ENCODE measurements around the gene PAQR5.
"Not testable (repeated sequence)": the region's sequence is repeated elsewhere in the genome, so short reads cannot be mapped to it uniquely, and the experiment has no call there.

PAQR5 gene

DNA sequence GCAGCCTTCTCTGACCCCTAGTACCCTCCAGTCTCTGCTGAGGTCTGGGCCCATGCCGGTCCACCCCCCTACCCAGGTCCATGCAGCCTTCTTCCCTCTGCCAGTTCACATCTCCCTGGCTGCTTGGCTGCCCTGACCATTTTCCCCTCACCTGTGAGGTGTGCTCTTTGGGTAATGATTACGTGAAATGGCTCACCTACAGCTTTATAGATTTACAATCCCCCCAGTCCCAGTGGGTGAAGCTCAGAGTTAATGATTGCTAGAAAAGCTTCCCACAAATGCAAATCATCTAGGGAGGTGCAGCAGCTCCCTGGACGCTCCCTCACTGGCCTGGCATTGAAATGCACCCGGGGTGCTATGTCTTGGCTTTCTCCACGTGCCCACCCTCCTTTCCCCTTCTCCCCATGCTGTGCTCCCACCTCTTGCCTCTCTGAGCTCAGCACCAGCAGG is 18.7 kb downstream of the PAQR5 start:
- no peak for DNase-seq

DNA sequence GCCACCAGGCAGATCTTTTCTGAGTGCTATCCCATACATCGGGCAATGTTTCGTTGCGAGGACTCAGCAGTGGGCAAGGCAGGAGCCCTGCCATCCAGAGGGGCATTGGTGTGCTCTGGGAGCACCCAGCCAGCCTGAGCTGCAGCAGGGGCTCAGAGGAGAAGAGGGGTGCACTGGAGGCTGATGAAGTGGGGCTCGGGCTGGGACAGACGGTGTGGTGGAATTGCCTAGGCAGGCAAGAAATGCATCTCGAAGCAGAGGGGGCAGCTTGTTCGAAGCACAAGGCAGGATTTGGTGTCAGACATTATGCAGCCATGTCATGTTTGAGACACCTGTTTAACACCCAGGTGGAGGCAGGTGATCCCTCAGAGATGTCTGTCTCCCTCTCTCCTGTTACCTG is 19.3 kb downstream of the PAQR5 start:
- DNase-seq = no peak

DNA sequence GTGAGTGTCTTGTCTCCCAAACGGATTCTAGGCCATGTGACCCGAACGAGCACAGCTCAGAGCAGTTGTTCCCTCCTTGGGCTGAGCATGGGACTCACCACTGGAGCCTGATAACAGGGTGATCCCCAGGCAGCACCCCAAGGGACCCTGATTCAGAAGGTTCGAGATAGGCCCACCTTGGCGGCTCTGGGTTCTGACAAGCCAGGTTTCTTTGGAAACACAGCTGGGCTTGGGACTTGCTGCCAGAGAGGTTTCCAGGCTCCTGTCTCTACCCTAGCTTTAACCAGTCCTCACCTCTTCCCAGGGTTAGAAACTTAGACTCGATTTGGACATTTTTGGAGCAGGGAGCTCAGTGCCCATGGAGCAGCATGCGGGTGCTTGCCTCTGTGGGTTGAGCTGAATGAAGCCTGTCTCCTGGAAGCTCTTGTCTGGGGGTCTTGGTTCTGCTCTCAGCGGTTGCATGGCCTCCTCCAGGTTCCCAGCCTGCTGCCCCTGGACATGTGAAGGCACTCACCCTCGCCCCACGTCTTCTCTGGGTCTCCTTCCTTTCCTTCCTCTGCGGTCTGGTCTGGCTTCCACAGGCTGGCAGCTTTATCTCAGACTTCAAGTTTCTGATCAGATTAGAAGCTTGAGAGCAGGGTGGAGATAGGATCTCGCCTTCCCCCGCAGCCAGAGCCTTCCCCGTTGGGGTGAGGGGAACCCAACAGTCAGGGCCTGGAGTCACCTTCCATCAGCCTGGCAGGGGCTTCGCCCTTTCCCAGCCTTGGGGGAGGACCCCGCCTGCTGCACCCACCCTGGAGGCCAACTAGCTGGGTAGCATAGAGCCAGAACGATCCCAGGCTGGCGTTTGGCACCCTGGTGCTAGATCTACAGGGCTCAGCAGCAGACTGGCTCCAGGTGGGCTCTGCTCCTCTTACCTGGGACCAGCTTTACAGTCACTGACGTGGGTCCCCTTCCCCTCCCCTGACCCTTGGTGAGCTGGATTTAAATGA is 21.0 kb downstream of the PAQR5 start:
- peak; percentile 72 for DNase-seq

DNA sequence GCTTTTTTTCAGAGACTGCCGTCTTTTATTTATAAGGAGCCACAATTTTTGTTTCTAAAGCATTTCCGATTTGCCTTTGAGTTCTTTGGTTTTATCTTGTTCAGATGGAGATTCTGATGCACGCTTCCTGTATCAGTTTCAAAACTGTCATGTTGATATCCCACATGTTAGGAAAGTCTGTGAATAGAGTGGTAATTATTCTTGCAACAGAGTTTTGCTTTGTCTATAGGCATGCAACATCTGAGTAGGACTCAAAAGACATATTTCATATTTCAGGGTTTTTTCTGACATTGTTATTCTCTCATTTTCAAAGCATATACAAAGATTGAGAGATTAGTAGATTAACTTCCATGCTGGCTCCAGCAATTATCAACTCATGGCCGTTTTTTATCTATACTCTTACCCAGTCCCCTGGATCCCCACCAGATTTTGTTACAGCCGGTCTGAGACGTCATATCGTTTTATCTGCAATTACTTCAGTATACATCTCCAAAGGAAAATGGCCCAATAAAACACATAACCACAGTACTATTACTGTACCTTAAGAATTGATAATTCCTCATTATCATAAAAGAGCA is 22.4 kb downstream of the PAQR5 start:
- DNase-seq = no peak

DNA sequence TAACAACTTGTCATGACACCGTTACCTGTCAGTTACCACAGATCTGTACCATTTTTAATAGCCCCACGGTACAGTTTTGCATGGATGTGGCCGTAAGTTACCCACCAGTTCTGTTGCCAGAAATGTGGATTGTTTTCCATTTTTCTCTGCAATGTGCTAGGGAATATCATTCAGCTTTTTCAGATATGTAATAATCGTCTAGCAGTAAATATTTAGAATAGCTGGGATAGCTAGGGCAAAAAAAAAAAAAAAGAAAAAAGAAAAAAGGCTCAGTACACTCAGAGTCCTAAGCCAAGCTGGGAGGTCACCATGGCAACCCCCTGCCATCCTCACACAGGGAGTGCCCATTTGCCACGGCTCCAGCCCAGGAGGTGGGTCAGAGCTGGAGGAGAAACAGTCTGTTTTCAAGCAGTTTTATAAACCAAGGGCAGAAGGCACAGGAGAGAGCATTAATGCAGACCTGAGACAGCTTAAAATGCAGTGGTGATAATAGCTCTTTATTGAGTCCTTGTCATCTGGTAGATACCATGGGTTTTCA is 25.2 kb downstream of the PAQR5 start:
- DNase-seq = no peak

DNA sequence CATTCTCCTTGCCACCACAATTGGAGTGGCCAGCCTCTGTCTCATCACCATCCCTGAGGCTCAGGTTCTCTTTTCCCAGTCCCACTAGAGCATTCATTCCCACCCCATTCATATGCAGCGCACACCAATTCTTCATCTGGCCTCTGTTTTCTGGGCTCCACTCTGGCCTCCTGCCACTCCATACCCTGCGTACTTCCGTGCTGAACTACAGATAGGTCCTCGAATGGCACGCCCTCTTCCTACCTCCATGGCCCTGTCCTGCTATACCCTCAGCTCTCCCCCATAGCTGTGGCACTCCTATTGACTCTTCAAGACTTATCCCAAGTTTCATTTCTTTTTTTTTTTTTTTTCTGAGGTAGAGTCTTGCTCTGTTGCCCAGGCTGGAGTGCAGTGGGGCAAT is 25.9 kb downstream of the PAQR5 start:
- DNase-seq = no peak

DNA sequence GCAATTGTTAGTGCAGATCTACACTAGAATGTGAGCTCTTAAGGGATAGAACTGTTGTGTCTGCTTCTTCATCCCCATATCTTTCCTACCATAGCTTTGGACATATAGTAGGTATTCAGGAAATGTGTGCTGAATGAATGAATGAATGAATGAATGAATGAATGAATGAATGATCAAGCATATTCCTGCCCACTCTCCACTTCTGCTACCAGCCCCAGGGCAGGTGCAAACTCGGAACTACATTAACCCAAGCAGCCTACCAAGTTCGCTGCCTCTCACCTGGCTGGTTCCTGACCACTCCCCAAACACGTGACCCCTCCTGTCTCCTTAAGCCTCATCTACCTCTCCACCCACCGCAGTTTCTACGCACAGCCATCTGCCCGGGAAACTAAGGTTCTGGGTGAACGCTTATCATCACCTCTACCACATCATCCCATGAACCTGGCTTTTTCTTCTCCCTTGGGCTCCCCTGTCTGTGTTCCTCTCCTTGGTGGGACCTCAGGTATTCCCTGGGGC is 26.8 kb downstream of the PAQR5 start:
- no peak for DNase-seq

DNA sequence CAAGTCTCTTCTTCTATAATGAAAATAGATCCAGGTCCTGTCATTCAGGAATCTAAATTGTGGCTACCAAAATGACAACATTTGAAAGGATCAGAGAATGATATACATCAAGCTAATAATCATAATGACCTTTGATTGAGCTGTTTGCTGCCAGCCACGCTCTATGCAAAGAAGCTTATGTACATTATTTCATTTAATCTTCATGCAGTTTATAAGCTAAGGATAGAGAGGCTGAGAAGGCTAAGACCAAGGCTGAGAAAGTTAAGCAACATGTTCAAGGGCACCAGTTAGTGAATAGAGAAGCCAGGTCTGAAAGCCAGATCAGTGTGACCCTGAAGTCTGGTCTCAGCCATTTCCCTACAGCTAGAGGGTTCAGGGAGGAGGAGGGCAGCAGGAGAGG is 29.4 kb downstream of the PAQR5 start:
- no peak for DNase-seq

DNA sequence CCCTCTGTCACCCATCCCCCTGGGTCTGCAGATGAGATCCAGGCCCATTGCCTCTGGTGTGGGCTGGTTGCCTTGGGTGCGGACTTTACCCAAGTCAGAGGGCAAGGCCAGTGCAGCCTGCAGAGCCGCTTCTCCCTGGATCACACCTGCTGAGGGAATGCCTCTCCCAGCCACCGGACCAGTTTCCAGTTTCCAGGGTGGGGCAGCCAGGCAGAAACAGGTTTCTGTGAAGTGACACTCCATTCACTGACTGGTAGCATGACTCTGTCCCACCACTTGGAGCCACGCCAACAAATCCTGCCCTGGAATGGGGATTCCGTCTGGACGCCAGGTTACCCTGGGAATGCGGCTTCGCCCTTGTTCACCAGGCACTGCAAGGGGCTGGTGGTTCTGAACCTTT is 30.0 kb downstream of the PAQR5 start:
- no peak for DNase-seq

DNA sequence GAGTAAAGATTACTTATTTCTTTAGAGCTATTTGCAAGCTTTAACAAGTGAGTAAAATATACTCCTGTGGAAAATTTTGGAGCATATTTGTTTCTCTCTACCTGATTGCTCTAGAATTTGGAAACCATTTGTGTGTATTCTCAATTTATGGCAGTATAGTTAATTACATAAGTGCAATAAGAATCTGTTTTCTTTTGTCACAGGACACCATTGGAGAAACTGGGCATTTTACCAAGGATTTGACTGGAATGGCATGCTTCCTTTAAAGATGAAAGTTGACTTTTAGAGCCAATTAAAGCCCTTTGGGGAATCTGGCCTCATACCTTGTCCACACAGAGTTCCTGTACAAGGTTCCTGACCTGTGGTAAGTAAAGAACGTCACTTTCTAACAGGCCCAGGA is 38.4 kb downstream of the PAQR5 start:
- DNase-seq = no peak

DNA sequence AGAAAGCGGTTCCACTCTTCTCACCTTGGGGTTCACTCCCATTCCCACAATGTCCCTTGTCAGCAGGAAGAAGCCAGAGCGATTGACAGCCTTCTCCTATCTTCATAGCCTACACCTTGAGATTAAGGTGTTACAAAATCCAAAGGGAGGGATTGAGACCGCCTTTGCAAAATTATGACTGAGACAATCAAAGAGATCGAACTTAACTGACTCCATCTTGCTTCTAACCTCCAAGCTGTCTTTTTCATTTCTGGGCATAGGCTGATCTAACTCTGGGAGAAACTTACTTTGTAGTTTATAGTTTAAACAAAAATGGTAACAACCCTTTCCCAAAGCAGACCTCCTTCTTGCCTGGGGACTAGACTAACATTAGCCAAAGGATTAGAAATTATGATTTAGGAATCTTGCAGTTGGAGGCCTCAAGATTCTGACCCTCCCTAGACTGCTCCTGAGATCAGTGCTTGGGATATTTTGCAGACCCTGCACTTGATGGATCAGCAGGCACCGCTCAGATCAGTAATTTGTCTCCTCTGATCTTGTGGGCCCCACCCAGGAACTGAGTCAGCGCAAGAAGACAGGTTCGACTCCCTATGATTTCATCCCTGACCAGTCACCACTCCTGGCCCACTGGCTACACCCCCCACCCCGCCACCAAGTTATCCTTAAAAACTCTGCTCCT is 40.0 kb downstream of the PAQR5 start:
- no peak for DNase-seq

DNA sequence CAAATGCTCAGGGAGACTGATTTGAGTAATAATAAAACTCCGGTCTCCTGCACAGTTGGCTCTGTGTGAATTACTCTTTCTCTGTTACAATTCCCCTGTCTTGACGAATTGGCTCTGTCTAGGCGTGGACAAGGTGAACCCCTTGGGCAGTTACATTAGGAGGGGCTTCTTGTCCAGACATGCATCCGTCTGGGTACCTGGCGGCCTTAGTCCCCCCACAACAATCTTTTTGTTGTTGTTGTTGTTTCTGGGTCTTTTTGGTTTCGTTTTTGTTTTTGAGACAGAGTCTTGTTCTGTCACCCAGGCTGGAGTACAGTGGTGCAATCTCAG is 40.5 kb downstream of the PAQR5 start:
- not testable (repeated sequence) for DNase-seq

DNA sequence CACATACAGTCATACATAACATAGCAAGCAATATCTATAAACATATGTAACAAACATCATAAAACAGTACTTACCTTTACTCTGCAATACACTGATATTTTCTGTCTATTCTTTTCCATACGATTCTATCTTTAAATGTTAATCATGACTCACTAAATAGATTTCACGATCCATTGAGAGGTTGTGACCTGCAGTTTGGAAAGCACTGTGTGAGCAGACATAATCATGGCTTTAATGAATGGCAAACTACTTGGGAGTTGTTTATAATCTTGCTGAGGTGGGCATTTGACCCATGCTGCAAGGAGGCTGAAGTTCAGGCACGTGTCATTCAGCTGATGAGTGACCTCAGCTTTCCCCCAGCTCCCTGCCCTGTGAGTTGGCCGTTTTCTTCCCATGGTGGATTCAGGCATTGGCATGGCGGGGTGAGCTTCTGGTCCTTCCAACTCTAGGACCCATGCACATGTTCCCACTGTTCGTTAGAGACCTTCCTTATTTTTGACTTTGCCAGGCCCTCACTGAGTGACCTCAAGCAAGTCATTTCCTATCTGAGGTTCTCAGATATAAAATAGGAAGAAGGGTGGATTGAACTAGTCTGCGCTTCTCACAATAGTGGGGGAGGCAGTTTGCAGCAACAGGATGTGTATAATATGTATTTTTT is 41.7 kb downstream of the PAQR5 start:
- peak; percentile 61 for DNase-seq

DNA sequence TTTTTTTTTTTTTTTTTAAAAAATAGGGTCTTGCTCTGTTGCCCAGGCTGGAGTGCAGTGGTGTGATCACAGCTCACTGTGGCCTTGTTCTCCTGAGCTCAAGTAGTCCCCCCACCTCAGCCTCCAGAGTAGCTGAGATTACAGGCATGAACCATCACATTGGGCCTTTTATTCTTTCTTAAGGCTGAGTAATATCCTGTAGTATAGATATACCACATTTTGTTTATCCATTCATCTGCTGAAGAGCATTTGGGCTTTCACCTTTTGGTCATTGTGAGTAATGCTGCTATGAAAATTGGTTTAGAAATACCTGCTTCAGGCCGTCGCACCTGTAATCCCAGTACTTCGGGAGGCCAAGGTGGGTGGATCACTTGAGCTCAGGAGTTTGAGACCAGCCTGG is 42.6 kb downstream of the PAQR5 start:
- DNase-seq = no peak

DNA sequence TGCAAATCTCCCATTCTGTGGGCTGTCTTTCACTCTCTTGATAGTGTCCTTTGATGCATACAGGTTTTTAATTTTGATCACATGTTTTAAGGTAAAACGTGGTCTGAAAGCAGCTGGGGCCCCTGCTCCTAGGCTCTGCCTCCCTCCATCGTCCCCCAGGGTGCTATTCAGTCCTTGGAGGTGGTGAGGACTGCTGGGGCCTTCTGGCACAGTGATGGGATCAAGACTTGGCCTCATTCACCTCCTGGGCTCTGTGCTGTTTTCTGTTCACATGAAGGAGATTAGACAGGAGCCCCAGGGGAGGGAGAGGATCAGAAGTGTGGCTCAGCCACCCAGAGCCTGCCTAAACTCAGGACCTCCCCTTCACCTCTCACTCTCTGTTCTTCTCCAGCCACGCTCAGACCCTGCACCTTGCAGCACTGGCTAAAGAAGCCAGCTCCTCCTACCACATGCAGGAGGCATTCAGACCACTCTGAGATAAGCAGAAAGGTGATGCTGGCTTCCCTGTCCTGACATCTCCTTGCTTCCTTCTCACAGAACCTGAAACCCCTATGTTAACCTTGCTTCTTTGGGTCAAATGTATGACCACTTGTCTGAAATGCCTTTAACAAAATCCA is 43.9 kb downstream of the PAQR5 start:
- no peak for DNase-seq

DNA sequence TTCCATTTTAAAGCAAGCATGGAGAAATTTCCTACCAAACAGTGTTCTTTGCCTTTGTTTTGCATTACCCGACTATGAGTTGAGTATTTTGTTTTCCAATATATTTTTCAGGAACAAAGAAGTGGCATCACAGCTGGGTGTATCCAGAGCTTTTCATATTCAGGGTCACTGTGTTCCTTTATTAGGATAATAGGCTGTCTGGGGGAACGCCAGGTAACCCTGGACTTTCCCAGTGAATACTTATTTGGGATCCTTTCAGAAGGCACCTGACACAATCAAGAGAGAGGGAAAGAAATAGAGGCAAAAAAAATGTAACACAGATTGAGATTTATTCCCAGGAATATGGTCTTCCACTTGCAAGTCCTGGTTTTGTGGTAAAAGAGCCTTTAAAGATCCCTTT is 44.4 kb downstream of the PAQR5 start:
- no peak for DNase-seq

DNA sequence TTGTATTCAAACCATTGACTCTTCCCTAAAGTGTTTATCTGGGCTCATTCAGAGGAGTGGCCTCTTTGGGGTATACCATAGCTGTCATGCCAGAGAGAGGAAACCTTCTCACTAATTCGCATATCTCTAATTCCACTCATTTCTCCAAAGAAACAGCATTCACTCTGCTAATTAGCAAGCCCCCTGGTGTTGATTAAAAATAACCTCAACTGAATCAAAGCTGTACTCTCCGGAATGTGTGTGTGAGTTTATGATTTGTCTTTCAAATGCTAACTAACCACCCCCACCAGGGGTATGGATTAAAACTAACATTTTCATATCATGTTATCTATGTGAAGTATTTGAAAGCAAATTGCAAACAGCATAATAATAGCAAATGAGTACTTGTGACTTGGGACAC is 45.5 kb downstream of the PAQR5 start:
- DNase-seq = no peak

DNA sequence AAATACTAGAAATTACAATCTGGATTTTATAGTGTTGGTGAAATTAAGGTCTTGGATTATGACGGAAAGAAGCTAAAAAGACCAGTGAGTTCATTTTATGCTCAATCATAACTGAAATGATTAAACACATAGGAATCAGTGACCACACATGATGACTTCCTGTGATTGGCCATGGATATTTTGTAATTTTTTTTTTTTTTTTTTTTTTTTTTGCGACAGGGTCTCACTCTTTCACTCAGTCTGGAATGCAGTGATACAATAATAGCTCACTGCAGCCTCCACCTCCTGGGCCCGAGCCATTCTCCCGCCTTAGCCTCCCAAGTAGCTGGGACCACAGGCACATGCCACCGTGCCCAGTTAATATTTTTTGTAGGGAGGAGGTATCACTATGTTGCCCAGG is 47.4 kb downstream of the PAQR5 start:
- DNase-seq = no peak

DNA sequence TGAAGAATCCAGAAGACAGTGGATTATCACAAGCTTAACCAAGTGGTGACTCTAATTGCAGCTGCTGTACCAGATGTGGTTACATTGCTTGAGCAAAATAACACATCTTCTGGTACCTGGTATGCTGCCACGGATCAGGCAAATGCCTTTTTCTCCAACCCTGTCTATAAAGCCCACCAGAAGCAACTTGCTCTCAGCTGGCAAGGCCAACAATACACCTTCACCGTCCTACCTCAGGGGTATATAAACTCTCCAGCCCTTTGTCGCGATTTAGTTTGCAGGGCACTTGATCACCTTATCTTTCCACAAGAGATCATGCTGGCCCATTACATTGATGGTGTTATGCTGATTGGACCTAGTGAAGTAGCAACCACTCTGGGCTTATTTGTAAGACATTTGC is 52.6 kb downstream of the PAQR5 start:
- DNase-seq = no peak

DNA sequence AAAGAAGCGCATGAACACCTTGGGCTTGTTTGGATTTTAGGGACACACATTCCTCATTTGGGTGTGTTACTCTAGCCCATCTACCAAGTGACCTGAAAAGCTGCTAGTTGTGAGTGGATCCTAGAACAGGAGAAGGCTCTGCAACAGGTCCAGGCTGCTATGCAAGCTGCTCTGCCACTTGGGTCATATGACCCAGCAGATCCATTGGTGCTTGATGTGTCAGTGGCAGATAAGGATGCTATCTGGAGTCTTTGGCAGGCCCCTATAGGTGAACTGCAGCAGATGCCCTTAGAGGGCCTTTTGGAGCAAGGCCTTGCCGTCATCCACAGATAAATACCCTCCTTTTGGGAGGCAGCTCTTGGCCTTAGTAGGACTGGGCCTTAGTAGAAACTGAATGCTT is 53.2 kb downstream of the PAQR5 start:
- no peak for DNase-seq

DNA sequence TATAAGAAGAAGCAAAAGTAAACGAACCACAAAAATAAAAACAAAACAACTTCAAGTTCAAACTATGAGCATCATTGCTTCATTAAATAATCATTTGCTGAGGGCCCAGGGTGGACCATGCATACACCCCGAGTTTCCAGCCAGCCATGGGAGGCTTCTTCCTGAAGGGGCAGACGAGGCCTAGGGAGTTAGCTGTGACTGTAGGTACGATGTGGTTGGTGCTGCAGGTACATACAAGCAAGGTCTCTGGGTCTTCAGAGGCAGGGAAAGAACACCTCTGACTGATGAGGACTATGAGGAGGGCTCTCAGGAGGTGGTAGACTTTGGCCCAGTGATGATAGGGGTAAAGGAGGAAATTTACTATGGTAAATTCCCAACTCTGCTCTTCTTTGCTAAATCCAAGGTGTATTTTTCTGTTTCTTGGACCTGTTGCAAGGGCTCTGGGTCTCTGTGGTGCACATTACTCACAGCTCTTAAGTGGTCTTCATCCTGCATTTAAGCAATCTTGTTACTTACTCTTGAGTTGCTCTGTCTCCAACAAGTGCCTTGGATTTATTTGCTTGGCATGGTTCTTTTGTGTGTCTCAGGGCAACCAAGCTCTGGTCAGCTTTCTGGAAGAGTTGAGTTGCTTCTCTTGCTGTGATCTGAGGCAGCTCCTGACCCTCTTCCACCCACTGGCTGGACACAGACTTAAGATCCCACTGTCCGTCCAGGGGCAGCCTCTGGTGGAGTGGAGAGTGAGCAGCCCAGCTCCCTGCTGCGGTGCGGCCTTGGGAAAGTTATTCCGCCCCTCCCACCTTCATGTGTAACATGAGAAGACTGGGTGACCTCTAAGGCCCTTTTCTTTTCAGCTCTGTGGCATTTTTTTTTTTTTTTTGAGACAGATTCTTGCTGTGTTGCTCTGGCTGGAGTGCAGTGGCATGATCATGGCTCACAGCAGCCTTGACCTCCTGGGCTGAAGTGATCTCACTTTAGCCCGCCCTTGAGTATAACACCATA is 59.4 kb downstream of the PAQR5 start:
- no peak for DNase-seq

Measured in GDM1 (cell line).